B cell (primary cell): ENCODE results near the gene ATG12. TPM values are rescaled to one million over a fixed set of nuclear protein-coding genes. Genes with fewer than 3 reads are reported as not detected.

Source experiments
- ATAC-seq: fragments of 200-7000 bp; cut with Tn5 transposase; one replicate; pipeline ENCODE4 v1.10.0; 2021; ENCODE audit warnings: low read depth, mild to moderate bottlenecking, moderate number of reproducible peaks, moderate library complexity
- CTCF ChIA-PET: fragments of 350-600 bp; sonication (Branson Sonifier 250); formaldehyde crosslinking; loops from one replicate; lab custom pipeline; 2021; ENCODE audit warnings: antibody characterized with exemption, inconsistent platforms; lab: Charles Lee
- POLR2A ChIA-PET: fragments of 350-600 bp; sonication (Branson Sonifier 250); formaldehyde crosslinking; loops from one replicate; lab custom pipeline; 2021; ENCODE audit warnings: antibody characterized with exemption; lab: Charles Lee
- DNase-seq: peaks from one replicate; pipeline ENCODE4 v3.0.0; 2013
- H2AFZ ChIP-seq: 2 replicates; pipeline ENCODE4 v1.6.1; 2012; ENCODE audit warnings: mild to moderate bottlenecking, low read depth, low read length; ENCODE audit not compliant: insufficient read depth, poor library complexity, severe bottlenecking
- H3K27ac ChIP-seq, 2 donors: 1 replicate in 1 of 2; 2 replicates in 1 of 2; pipeline ENCODE4 v1.5.1; 2012 to 2013; ENCODE audit warnings: low read length in 2 of 2, mild to moderate bottlenecking in 2 of 2, moderate library complexity in 1 of 2
- H3K27me3 ChIP-seq, 4 experiments: fragments of 200-600 bp in 1 of 4; sonication (generic) in 1 of 4; replicated peaks in 1 of 4; 1 replicate in 2 of 4; 2 replicates in 2 of 4; pipeline versions ENCODE4 v1.6.1 to v1.7.0; 2013 to 2016; ENCODE audit warnings: low read length in 3 of 4, mild to moderate bottlenecking in 2 of 4, mixed read lengths in 1 of 4, moderate library complexity in 1 of 4; ENCODE audit not compliant: insufficient read depth in 4 of 4, control insufficient read depth in 3 of 4; ENCODE audit errors: control extremely low read depth in 1 of 4
- H3K36me3 ChIP-seq, 2 experiments: replicated peaks in 1 of 2; 1 replicate in 1 of 2; 2 replicates in 1 of 2; pipeline versions ENCODE4 v1.6.1 to v1.7.1; 2013; ENCODE audit warnings: low read length in 1 of 2; ENCODE audit not compliant: insufficient read depth in 2 of 2, control insufficient read depth in 1 of 2; ENCODE audit errors: control extremely low read depth in 1 of 2, extremely low read depth in 1 of 2
- H3K4me1 ChIP-seq, 2 donors: fragments of 200-600 bp in 1 of 2; sonication (generic) in 1 of 2; 1 replicate in 1 of 2; 2 replicates in 1 of 2; pipeline versions ENCODE4 v1.5.1 to v1.6.1; 2013 to 2017; ENCODE audit warnings: low read length in 2 of 2; ENCODE audit not compliant: control insufficient read depth in 2 of 2, insufficient read depth in 2 of 2
- H3K4me2 ChIP-seq: replicated peaks from 2 replicates; pipeline ENCODE3; 2012; ENCODE audit warnings: mild to moderate bottlenecking, low read depth, low read length; ENCODE audit not compliant: poor library complexity, severe bottlenecking
- H3K4me3 ChIP-seq, 5 experiments: fragments of 200-600 bp in 1 of 5; sonication (generic) in 1 of 5; 1 replicate in 3 of 5; 2 replicates in 2 of 5; pipeline versions ENCODE4 v1.5.1 to v1.7.0; 2011 to 2016; ENCODE audit warnings: low read length in 4 of 5, mild to moderate bottlenecking in 4 of 5, low read depth in 2 of 5, control low read depth in 1 of 5, moderate library complexity in 1 of 5; ENCODE audit not compliant: insufficient read depth in 1 of 5; ENCODE audit errors: control extremely low read depth in 1 of 5, extremely low read depth in 1 of 5
- H3K79me2 ChIP-seq: fragments of 200-600 bp; sonication (generic); one replicate; pipeline ENCODE4 v1.6.0; 2016; ENCODE audit warnings: low read length; ENCODE audit not compliant: control insufficient read depth, insufficient read depth
- H3K9ac ChIP-seq: fragments of 200-600 bp; sonication (generic); 2 replicates; pipeline ENCODE4 v1.6.1; 2017; ENCODE audit warnings: mild to moderate bottlenecking, low read length, moderate library complexity
- H3K9me3 ChIP-seq, 3 donors: one replicate each; pipeline versions ENCODE4 v1.6.1 to v1.7.1; 2013; ENCODE audit warnings: low read length in 2 of 3; ENCODE audit not compliant: control insufficient read depth in 2 of 3, insufficient read depth in 1 of 3; ENCODE audit errors: control extremely low read depth in 1 of 3
- H4K20me1 ChIP-seq: 2 replicates; pipeline ENCODE4 v1.6.0; 2012; ENCODE audit warnings: mild to moderate bottlenecking, low read length; ENCODE audit not compliant: insufficient read depth, control insufficient read depth, poor library complexity, severe bottlenecking
- H3K27ac Mint-ChIP-seq: one replicate; pipeline ENCODE4 v1.8.0; 2021; ENCODE audit warnings: mixed read lengths
- H3K27me3 Mint-ChIP-seq: one replicate; pipeline ENCODE4 v1.8.0; 2021; ENCODE audit warnings: mixed read lengths
- H3K4me1 Mint-ChIP-seq: one replicate; pipeline ENCODE4 v1.8.0; 2021; ENCODE audit warnings: mixed read lengths
- H3K4me3 Mint-ChIP-seq: one replicate; pipeline ENCODE4 v1.8.0; 2021; ENCODE audit warnings: mixed read lengths
- H3K9me3 Mint-ChIP-seq: one replicate; pipeline ENCODE4 v1.8.0; 2022; ENCODE audit warnings: mixed read lengths; ENCODE audit not compliant: insufficient read depth
- CTCF ChIP-seq: fragments of 200-600 bp; IDR thresholded peaks from one replicate; pipeline ENCODE4 v1.8.0; 2022; ENCODE audit warnings: antibody characterized with exemption, mild to moderate bottlenecking
- EZH2 ChIP-seq: IDR thresholded peaks from 2 replicates; pipeline ENCODE4 v1.6.1; 2012; ENCODE audit warnings: borderline replicate concordance, low read depth, mild to moderate bottlenecking, moderate library complexity, low read length; ENCODE audit not compliant: insufficient read depth, poor library complexity, severe bottlenecking
- WGBS: methylation state at CpG from one replicate; pipeline ENCODE4 v1.1.5; 2013; ENCODE audit warnings: missing lambda C conversion rate; ENCODE audit not compliant: insufficient coverage; 5-methylcytosine and 5-hydroxymethylcytosine counted together
- intact Hi-C: fragments of 100-400 bp; cut with micrococcal nuclease; formaldehyde crosslinking; loops from one replicate; pipeline ENCODE4 v1.10.0; 2022
- polyA plus RNA-seq: library from polyadenylated mRNA; depleted of rRNA; stranded (reverse); fragments of >200 nt; gene quantifications from 2 replicates; pipeline ENCODE4 v1.2.3, GENCODE V29; 2012
- total RNA-seq, 2 donors: library from RNA; stranded (reverse); fragments of 120-200 nt in 1 of 2; gene quantifications; 1 replicate in 1 of 2; 2 replicates in 1 of 2; pipeline versions ENCODE4 v1.2.3 to v1.2.4, GENCODE V29; 2013 to 2022

The ATG12 gene
- total and polyA plus RNA-seq, 2 donors (not counting 1 experiment from before 2014, with no cell fraction given) = 60.8 to 97.5 TPM

DNA sequence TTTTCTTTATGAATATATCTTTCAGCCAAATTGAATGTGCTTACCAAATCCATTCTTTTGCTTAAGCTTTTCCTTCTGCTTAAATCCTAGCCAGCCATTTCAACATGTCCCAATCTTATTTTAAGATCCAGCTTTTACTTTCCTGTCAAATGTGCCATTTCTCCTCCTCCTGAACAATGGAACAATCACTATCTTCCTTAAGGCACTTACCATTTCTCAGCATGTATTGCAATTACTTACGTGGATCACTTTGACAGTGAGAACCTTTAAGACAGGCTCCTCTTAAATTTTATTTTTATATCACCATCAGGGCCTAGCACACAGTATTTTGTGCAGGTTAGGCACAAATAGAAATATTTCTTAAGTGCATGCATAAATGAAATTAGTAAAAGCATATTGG, 20.5 kb downstream of the ATG12 start:
- Histone ChIP-seq H3K27me3 (peaks cover 0 to 24% (median 11%) of the 10 kb centered on the region in 4 experiments), H3K4me2 (no peak overlapping the region), H3K27ac (no peak overlapping the region), H3K9me3 (peaks cover 0 to 8% (median 0%) of the 10 kb centered on the region in 3 donors), H3K4me1 (peaks cover 11% of the 10 kb centered on the region in 2 donors), H3K79me2 (no peaks in the 10 kb centered on the region), H3K4me3 (no peak overlapping the region), H3K36me3 (no peaks in the 10 kb centered on the region), H3K9ac (no peak overlapping the region), H4K20me1 (no peaks in the 10 kb centered on the region), H2AFZ (no peak overlapping the region)
- Mint-ChIP-seq H3K4me3 (no peak overlapping the region), H3K27me3 (peaks cover 51% of the 10 kb centered on the region), H3K9me3 (peaks cover 7% of the 10 kb centered on the region), H3K27ac (no peak overlapping the region), H3K4me1 (peaks cover 8% of the 10 kb centered on the region)
- DNase-seq (no peak), ATAC-seq (no peak)
- no peak for TF ChIP-seq EZH2
- no peak for TF ChIP-seq CTCF
- intact Hi-C loops = no loop called here
- ChIA-PET POLR2A (no interaction called here), CTCF (no interaction called here)
- no CpG with 5 or more reads among the region's 1 CpG for WGBS

GRCh38 chr5:115818821-115819220, 22.5 kb downstream of the ATG12 start:
- Histone ChIP-seq H3K79me2 (no peaks in the 10 kb centered on the region), H3K4me1 (peaks cover 19 to 22% of the 10 kb centered on the region in 2 donors), H3K27ac (no peak overlapping the region), H3K27me3 (peaks cover 0 to 44% (median 28%) of the 10 kb centered on the region in 4 experiments), H3K36me3 (no peaks in the 10 kb centered on the region), H3K4me2 (no peak overlapping the region), H3K4me3 (no peak overlapping the region), H3K9ac (no peak overlapping the region), H4K20me1 (no peaks in the 10 kb centered on the region), H2AFZ (no peak overlapping the region), H3K9me3 (peaks cover 0 to 12% (median 0%) of the 10 kb centered on the region in 3 donors)
- no peak for DNase-seq
- H3K27ac Mint-ChIP-seq = no peak overlapping the region
- TF ChIP-seq CTCF (no peak), EZH2 (no peak)
- ChIA-PET CTCF (interaction anchor here (0.9 to 1.3 kb wide), 2 partner anchors 8 to 9 kb away, joined by 3 to 4 read pairs; no protein-coding TSS in a partner anchor), POLR2A (no interaction called here)
- intact Hi-C loops = no loop called here
- ATAC-seq = no peak
- 96% methylated on average over 18 of the region's 18 CpGs for WGBS
- H3K4me1 Mint-ChIP-seq = peaks cover 18% of the 10 kb centered on the region
- H3K4me3 Mint-ChIP-seq = no peak overlapping the region
- peaks cover 63% of the 10 kb centered on the region for H3K27me3 Mint-ChIP-seq
- H3K9me3 Mint-ChIP-seq = peaks cover under 1% of the 10 kb centered on the region
